Measurements from ENCODE around the gene TTLL5.

- no peak for TF ChIP-seq ZNF565 (CRISPR knock-in tag; conservative IDR thresholded peaks at IDR 0.05; ENCODE audit: low read depth)
- no peak for TF ChIP-seq OSR1 (CRISPR knock-in tag; IDR thresholded peaks at IDR 0.05)
Measured at GRCh38 chr14:75984674-75985073, 323.6 kb downstream of the TTLL5 start.

Measured in SK-N-SH treated with all-trans-retinoic acid at 6 μM for 48 hours (cell line).